GM21786 (cell line): Measurements from ENCODE around the gene MEPCE.

Experiments used
- ATAC-seq: cut with Tn5 transposase; IDR thresholded peaks from one replicate; pipeline ENCODE4 v1.9.1; 2021; ENCODE audit not compliant: unreplicated experiment

Gene MEPCE

GRCh38 chr7:100456562-100456961, 26.9 kb downstream of the MEPCE start:
- no peak for ATAC-seq

- ATAC-seq, result no peak
Measured at GRCh38 chr7:100457033-100457432, 27.4 kb downstream of the MEPCE start.

GRCh38 chr7:100464210-100464660, 34.6 kb downstream of the MEPCE start, which contains the start of gene SPACDR:
Gene SPACDR, minus strand, starts transcription at chr7:100464260. Its CDS starts 235 bp downstream, at chr7:100464025.
- ATAC-seq, result no peak

GRCh38 chr7:100464791-100465190, 35.2 kb downstream of the MEPCE start:
- no peak for ATAC-seq

- no peak for ATAC-seq
Measured at GRCh38 chr7:100465299-100465698, 35.7 kb downstream of the MEPCE start.

GRCh38 chr7:100465702-100466311, 36.2 kb downstream of the MEPCE start:
- ATAC-seq, result no peak

- ATAC-seq, result no peak
Measured at GRCh38 chr7:100466653-100467605, 37.3 kb downstream of the MEPCE start.

- ATAC-seq, result no peak
Measured at GRCh38 chr7:100467638-100468373, 38.2 kb downstream of the MEPCE start.

- ATAC-seq, result no peak
Measured at GRCh38 chr7:100469227-100470044, 39.8 kb downstream of the MEPCE start.

- ATAC-seq, result no peak
Measured at GRCh38 chr7:100471021-100471420, 41.4 kb downstream of the MEPCE start.

- no peak for ATAC-seq
Measured at GRCh38 chr7:100472121-100472851, 42.7 kb downstream of the MEPCE start.

- ATAC-seq, result no peak
Measured at GRCh38 chr7:100472854-100473499, 43.3 kb downstream of the MEPCE start.

GRCh38 chr7:100475549-100475948, 45.9 kb downstream of the MEPCE start:
- ATAC-seq, result no peak

- no peak for ATAC-seq
Measured at GRCh38 chr7:100476101-100476780, 46.6 kb downstream of the MEPCE start.

- no peak for ATAC-seq
Measured at GRCh38 chr7:100476903-100477870, 47.6 kb downstream of the MEPCE start.

GRCh38 chr7:100477871-100478267, 48.2 kb downstream of the MEPCE start:
- ATAC-seq, result no peak

GRCh38 chr7:100478958-100479660, 49.5 kb downstream of the MEPCE start, which contains the start of gene TSC22D4:
Gene TSC22D4, minus strand, starts transcription at chr7:100479214. Its CDS starts 1,176 bp downstream, at chr7:100478038.
- peak; percentile 54 for ATAC-seq
